HG02938 (cell line): ENCODE measurements around the gene HYDIN.
"Not testable (repeated sequence)": the region's sequence is repeated elsewhere in the genome, so short reads cannot be mapped to it uniquely, and the experiment has no call there.

ENCODE experiments used
- ATAC-seq: cut with Tn5 transposase; IDR thresholded peaks from one replicate; pipeline ENCODE4 v1.9.1; 2021; ENCODE audit warnings: mild to moderate bottlenecking, moderate library complexity; ENCODE audit not compliant: unreplicated experiment

The HYDIN gene

DNA sequence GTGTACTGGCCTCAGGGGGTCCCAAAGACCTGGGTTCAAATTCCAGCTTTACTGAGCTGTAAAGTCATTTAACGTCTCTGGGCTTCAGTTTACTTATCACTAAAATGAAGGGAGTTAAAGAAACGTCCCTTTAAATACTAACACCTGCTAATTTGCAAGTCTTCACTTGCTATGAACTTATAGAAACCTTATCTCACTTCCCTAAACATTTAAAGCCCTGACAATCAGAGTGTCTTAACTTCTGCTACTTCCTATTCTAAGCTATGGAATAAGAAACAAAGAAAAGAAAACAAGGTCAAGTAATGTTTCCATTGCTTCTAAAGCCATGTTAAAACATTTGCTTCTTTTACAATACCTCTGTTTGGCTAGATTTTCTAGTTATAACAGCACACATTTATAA lies 87.3 kb downstream of the HYDIN start:
- ATAC-seq = not testable (repeated sequence)

DNA sequence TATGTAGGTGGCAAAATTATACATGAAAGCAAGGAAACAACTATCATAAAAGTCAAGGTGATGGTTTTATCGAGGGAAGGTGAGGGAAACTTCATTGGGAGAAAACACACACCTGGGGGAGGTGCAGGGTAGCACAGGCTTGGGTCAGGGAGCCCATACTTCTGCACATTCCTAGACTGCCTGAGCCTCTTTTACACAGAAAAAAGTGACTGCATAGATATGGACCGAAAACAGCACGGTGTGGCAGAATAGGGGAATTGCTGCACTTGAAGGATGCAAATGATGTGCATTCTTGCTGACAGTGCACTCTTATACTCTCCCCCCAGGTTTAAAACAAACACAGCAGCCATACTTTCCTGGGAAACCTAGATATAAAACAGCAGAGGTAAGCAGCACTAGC lies 120.0 kb downstream of the HYDIN start:
- not testable (repeated sequence) for ATAC-seq

DNA sequence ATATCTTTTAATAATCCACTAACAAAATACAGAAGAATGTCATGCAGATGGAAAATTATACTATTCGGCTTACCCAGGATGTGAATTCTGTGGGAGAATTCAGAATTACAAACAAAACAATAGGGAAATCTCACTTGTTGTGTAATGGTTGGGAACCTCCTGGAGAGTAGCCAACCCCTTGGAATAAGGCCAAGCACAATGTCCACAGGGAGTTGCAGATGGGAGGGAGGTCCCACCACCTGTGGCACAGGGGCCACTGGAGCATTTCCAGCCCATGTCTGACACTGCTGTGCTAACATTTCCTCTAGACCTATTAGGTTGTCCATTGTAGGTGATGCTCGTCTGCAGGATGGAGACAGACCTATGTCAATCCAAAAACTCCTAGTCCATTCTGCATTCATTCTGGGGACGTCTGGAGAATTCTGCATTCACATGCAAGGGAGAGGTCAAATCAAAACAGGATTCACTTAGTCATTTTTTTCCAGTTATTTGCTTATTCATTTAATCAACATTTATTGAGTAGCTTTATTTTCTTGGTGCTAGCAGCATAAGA lies 120.8 kb downstream of the HYDIN start:
- ATAC-seq = not testable (repeated sequence)

DNA sequence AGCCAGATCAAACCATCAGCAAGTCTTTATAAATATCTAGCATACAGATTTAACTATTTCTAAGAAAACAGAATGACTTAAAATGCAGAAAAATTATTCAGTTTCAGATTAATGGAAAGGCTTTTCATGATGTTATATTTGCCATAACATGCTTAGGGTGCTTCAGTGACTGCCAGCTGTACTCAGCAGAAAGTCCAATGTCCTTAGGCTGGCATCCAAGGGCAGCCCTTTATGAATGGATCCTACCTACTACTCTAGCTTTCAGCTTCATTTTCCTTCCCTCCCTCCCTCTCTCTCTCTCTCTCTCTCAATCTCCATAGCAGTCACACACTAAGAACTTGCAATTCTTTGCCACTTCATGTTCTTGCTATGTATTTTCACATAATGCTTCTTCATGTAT lies 124.6 kb downstream of the HYDIN start:
- not testable (repeated sequence) for ATAC-seq

- not testable (repeated sequence) for ATAC-seq
Observed at GRCh38 chr16:71083573-71083972, 146.9 kb downstream of the HYDIN start.

GRCh38 chr16:71080777-71081176 lies 149.7 kb downstream of the HYDIN start:
- ATAC-seq = not testable (repeated sequence)

- not testable (repeated sequence) for ATAC-seq
Observed at GRCh38 chr16:71080262-71080661, 150.3 kb downstream of the HYDIN start.

- ATAC-seq = not testable (repeated sequence)
Observed at GRCh38 chr16:71070651-71071050, 159.9 kb downstream of the HYDIN start.

- not testable (repeated sequence) for ATAC-seq
Observed at GRCh38 chr16:71069842-71070241, 160.7 kb downstream of the HYDIN start.

- not testable (repeated sequence) for ATAC-seq
Observed at GRCh38 chr16:71053897-71054609, 176.5 kb downstream of the HYDIN start.

- ATAC-seq = not testable (repeated sequence)
Observed at GRCh38 chr16:71050307-71050706, 180.2 kb downstream of the HYDIN start.

GRCh38 chr16:71039368-71040111 lies 191.0 kb downstream of the HYDIN start:
- ATAC-seq = not testable (repeated sequence)

GRCh38 chr16:71038421-71038820 lies 192.1 kb downstream of the HYDIN start:
- not testable (repeated sequence) for ATAC-seq

- ATAC-seq = not testable (repeated sequence)
Observed at GRCh38 chr16:71037987-71038386, 192.5 kb downstream of the HYDIN start.

DNA sequence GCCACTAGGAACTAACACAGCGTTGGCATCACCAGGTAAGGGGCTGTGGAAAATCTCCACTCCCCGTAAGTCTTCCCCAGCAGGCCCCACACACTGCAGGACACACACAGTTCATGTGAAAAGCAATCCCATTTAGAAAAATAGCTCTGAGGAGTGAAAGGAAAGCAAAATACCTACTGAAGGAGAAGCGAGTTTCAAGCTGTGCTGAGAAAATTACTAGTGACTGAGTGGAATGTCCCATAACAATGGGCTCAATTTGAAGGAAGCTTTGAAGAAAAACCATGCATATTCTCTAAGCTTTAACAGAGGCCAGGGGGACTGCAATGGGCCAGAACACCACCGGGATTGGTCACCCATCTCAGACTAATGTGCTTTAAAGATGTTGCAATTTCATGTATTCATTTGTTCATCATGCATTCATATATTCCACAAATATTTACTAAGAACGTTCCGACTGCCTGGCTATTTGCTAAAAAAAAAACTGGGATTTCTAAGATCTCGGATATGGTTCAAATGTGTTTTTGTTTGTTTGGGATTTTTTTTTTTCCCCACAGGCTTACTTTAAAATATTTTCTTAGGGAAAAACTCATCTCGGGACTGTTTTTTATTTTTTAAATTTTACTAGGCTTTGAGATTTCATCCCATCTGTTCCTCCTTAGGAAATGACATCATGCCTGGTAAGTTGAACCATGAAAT lies 202.3 kb downstream of the HYDIN start:
- ATAC-seq = not testable (repeated sequence)

DNA sequence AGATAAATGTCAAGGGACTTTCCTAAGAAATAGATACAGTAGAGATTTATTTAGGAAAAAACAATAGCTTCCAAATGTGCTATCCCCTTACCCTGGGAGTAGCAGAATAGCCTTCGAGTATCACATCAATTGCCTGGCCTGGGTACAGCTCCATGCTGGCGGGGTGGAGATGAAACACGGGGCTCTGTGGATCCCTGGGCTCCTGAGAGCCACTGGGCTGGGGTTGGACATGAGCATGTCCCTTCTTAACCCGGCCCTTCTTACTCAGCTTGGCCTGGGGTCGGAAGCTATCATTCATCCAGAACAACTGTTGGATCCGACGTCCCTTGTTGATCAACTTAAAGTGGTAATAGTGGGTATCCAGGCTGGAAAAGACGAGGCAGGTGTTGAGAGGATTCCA lies 203.0 kb downstream of the HYDIN start:
- ATAC-seq = not testable (repeated sequence)

- ATAC-seq = not testable (repeated sequence)
Observed at GRCh38 chr16:71023851-71024439, 206.6 kb downstream of the HYDIN start.

DNA sequence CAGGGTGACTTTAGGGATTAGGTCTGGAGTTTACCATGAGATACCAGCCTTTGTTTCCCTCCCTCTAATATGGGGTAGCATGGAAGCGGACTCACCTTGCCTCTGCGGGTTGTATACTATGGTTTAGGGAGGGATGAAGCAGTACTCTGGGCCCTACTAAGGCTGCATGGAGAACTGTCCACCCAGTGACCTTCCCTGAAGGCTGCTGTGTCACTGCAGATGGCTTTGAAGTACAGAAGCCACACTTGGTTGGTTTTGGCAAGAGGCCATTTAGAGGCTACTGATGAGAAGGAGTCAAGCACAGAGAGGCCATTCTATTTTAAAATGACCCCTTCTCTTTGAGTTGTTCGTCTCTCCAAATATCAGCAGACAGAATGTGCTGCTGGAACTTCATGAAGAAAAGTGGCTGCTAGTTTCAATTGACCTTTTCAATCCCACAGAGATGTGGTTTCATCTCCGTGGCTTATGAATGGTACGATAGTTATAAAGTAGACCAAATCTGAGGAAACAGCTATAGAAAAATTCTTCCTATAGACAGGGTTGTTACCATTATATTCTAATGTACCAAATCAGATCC lies 208.5 kb downstream of the HYDIN start:
- ATAC-seq = not testable (repeated sequence)

GRCh38 chr16:71019067-71019682 lies 211.3 kb downstream of the HYDIN start:
- ATAC-seq = not testable (repeated sequence)

- not testable (repeated sequence) for ATAC-seq
Observed at GRCh38 chr16:71015419-71015818, 215.1 kb downstream of the HYDIN start.
